Right lobe of liver (tissue), 6 donors: ENCODE results near the gene EFCAB7. TPM values are rescaled to one million over a fixed set of nuclear protein-coding genes. Genes with fewer than 3 reads are reported as not detected.

ENCODE experiments used
- ATAC-seq, 4 donors: fragments of 200-7000 bp; cut with Tn5 transposase; one replicate each; pipeline ENCODE4 v1.9.1; 2020; ENCODE audit warnings: mild to moderate bottlenecking in 4 of 4, moderate library complexity in 4 of 4
- DNase-seq, 3 donors: peaks; one replicate each; pipeline ENCODE4 v3.0.0-alpha.2; 2020
- H3K27ac ChIP-seq, 3 donors: fragments of 200-600 bp; one replicate each; pipeline ENCODE4 v1.8.0; 2022
- H3K27me3 ChIP-seq, 2 donors: fragments of 200-600 bp; one replicate each; pipeline ENCODE4 v1.8.0; 2022
- H3K36me3 ChIP-seq, 4 donors: fragments of 200-600 bp; sonication (generic) in 1 of 4; one replicate each; pipeline versions ENCODE4 v1.5.1 to v1.8.0; 2017 to 2022; ENCODE audit warnings: control low read depth in 1 of 4
- H3K4me1 ChIP-seq, 4 donors: fragments of 200-600 bp; sonication (generic) in 1 of 4; one replicate each; pipeline versions ENCODE4 v1.5.1 to v1.8.0; 2017 to 2022; ENCODE audit warnings: control low read depth in 1 of 4
- H3K4me3 ChIP-seq, 3 donors: fragments of 200-600 bp; one replicate each; pipeline ENCODE4 v1.8.0; 2022
- H3K9me3 ChIP-seq, 4 donors: fragments of 200-600 bp; sonication (generic) in 1 of 4; one replicate each; pipeline versions ENCODE4 v1.5.1 to v1.8.0; 2017 to 2022; ENCODE audit warnings: control low read depth in 1 of 4
- CTCF ChIP-seq, 4 donors: fragments of 200-600 bp in 3 of 4; fragments of 450-650 bp in 1 of 4; IDR thresholded peaks; one replicate each; pipeline versions ENCODE4 v1.5.1 to v1.8.0; 2016 to 2022; ENCODE audit warnings: antibody characterized with exemption in 4 of 4, mild to moderate bottlenecking in 2 of 4
- POLR2A ChIP-seq: fragments of 450-650 bp; IDR thresholded peaks from one replicate; pipeline ENCODE4 v1.6.1; 2017; ENCODE audit warnings: antibody characterized with exemption, mild to moderate bottlenecking
- WGBS: methylation state at CpG from one replicate; pipeline ENCODE4 v1.1.6; 2018; ENCODE audit warnings: low coverage, low lambda C conversion rate; ENCODE audit not compliant: insufficient coverage; ENCODE audit errors: missing lambda C conversion rate; 5-methylcytosine and 5-hydroxymethylcytosine counted together
- intact Hi-C, 2 donors: fragments of 100-400 bp; cut with DNase I; formaldehyde crosslinking; loops; one replicate each; pipeline versions ENCODE4 v1.11.2 to v1.14.1; 2022
- long read RNA-seq: library from polyadenylated mRNA; unstranded; transcript quantifications from one replicate; pipeline ENCODE4 v2.0.0, GENCODE V29; 2019
- total RNA-seq, 6 experiments: library from RNA; depleted of rRNA in 2 of 6; stranded (reverse); fragments of >200 nt in 2 of 6; fragmentation: NEBNext Ultra II Directional in 3 of 6; extraction: Animal tissue kit (Norgen Biotek cat#: 25700) in 3 of 6; gene quantifications; one replicate each; pipeline versions ENCODE4 v1.1.0 to v1.2.4, GENCODE V29; 2016 to 2023
- donor health status: DM: no; HTN: yes; CAD: no.
- donor health status: DM: no; HTN: no; CAD: no.
- donor health status: DM: no; HTN: no; CAD: no.
- donor health status: DM: no; HTN: yes; CAD: no.
- donor health status: DM: no; HTN: yes; CAD: no.

The EFCAB7 gene, protein sequence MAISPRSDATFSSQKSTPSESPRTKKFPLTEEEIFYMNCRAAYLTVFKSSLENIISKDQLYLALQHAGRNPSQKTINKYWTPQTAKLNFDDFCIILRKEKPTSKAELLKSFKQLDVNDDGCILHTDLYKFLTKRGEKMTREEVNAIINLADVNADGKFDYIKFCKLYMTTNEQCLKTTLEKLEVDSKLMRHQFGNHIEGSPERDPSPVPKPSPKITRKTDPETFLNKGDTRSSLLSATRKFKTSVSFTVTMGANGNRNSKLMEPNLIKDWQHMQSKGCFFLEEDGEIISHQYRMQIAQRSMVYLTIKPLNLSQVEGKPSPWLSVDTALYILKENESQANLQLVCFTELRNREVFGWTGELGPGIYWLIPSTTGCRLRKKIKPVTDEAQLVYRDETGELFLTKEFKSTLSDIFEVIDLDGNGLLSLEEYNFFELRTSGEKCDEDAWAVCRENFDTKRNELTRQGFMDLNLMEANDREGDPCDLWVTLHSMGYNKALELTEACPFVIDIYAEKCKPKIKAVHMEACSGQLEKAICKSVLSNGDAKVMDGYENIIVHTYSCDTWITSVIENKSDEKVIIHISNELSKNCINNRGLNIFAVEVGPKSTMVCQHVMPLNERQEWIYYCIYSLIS
- 1 to 10 TPM in 5 of 6 experiments, under 1 TPM in 1; 0.84 to 3.2 (median 2.3) TPM for total RNA-seq
- long read RNA-seq, result 0 reads

- WGBS, result 0% methylated on average over 39 of the region's 50 CpGs
- H3K27ac ChIP-seq, result peak within 1 kb of the TSS; percentile 92 to 97 (median 96)
- TF ChIP-seq POLR2A (no peak), CTCF (IDR thresholded peaks at IDR 0.05) (no peak)
- ATAC-seq (peak; percentile 95 to 96 (median 96)), DNase-seq (peak; percentile 83 to 89 (median 87))
- H3K9me3 ChIP-seq, result no peaks in the 10 kb centered on the region
- peak within 1 kb of the TSS; percentile 56 to 76 (median 72) for H3K4me3 ChIP-seq
- peaks cover 0 to 14% (median 0%) of the 10 kb centered on the region in 4 donors for H3K36me3 ChIP-seq
- intact Hi-C loops, result no loop called here
- no peaks in the 10 kb centered on the region for H3K27me3 ChIP-seq
- H3K4me1 ChIP-seq, result peaks cover 0 to 17% (median 0%) of the 10 kb centered on the region in 4 donors
Observed at GRCh38 chr1:63522891-63523728, at the start of gene EFCAB7, which contains the start of gene ITGB3BP. Gene EFCAB7, plus strand, starts transcription at chr1:63523525. Its CDS starts 2,048 bp downstream, at chr1:63525573. Gene ITGB3BP, minus strand, starts transcription at chr1:63523225. Its CDS starts 92 bp downstream, at chr1:63523133.

- no peaks in the 10 kb centered on the region for H3K36me3 ChIP-seq
- H3K27me3 ChIP-seq, result no peaks in the 10 kb centered on the region
- 93% methylated on average over 6 of the region's 7 CpGs for WGBS
- intact Hi-C loops, result no loop called here
- H3K27ac ChIP-seq, result no peak overlapping the region
- DNase-seq, result no peak
- H3K4me1 ChIP-seq, result no peaks in the 10 kb centered on the region
- ATAC-seq, result no peak
- TF ChIP-seq CTCF (IDR thresholded peaks at IDR 0.05) (no peak), POLR2A (no peak)
- H3K4me3 ChIP-seq, result no peak overlapping the region
- no peaks in the 10 kb centered on the region for H3K9me3 ChIP-seq
Observed at GRCh38 chr1:63475761-63476160, 47.6 kb upstream of the EFCAB7 start.

DNA sequence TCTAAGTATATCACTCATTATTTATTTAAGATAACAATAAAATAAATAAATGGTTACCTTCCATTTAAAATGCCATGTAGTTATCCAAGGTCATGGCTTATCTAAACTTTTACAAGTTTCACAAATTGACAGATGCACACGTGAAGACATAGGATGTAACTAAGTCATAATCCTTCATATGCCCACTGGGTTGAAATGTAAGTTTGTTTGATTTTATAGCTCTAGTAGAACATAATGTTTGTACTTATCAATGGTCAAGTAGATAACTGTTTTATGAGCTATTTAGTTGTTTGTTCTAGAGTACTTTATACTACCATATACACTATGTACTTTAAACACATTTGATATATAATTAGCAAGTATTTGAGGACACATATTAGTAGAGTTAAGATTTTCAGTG is 43.3 kb upstream of the EFCAB7 start:
- intact Hi-C loops, result no loop called here
- Histone ChIP-seq H3K4me1 (no peaks in the 10 kb centered on the region), H3K9me3 (no peaks in the 10 kb centered on the region), H3K27ac (no peak overlapping the region), H3K36me3 (no peaks in the 10 kb centered on the region), H3K4me3 (no peak overlapping the region), H3K27me3 (no peaks in the 10 kb centered on the region)
- WGBS, result 92% methylated on average over 1 of the region's 1 CpG
- DNase-seq (no peak), ATAC-seq (no peak)
- TF ChIP-seq POLR2A (no peak), CTCF (IDR thresholded peaks at IDR 0.05) (no peak)

- no peak for ATAC-seq
- H3K27me3 ChIP-seq, result no peaks in the 10 kb centered on the region
- no peak for DNase-seq
- H3K9me3 ChIP-seq, result no peaks in the 10 kb centered on the region
- no peak for TF ChIP-seq POLR2A
- TF ChIP-seq CTCF (IDR thresholded peaks at IDR 0.05), result no peak
- no peaks in the 10 kb centered on the region for H3K4me1 ChIP-seq
- H3K4me3 ChIP-seq, result no peak overlapping the region
- intact Hi-C loops, result no loop called here
- 87% methylated on average over 1 of the region's 1 CpG for WGBS
- no peaks in the 10 kb centered on the region for H3K36me3 ChIP-seq
- no peak overlapping the region for H3K27ac ChIP-seq
Observed at GRCh38 chr1:63486629-63487028, 36.7 kb upstream of the EFCAB7 start.
